HCT116 (cell line): Measurements from ENCODE around the gene RAP2C. TPM values are rescaled to one million over a fixed set of nuclear protein-coding genes. Genes with fewer than 3 reads are reported as not detected.

Source experiments
- ATAC-seq: fragments of 200-7000 bp; cut with Tn5 transposase; 2 replicates; pipeline ENCODE4 v1.9.1; 2020; ENCODE audit warnings: mild to moderate bottlenecking, moderate library complexity
- BruUV-seq: library from RNA; stranded (reverse); fragments of 400-500 nt; replicated peaks from 2 replicates; lab custom pipeline; 2021; lab: Mats Ljungman, UMichigan
- CTCF ChIA-PET: fragments of 300-600 bp; sonication (Branson Sonifier 250); formaldehyde crosslinking; loops from one replicate; lab custom pipeline; 2021; ENCODE audit warnings: antibody characterized with exemption; lab: Charles Lee
- POLR2A ChIA-PET: fragments of 300-600, 350-600 bp; sonication (Branson Sonifier 250); formaldehyde crosslinking; loops from one replicate; lab custom pipeline; 2021; ENCODE audit warnings: antibody characterized with exemption; lab: Charles Lee
- RAD21 ChIA-PET, 2 experiments: fragments of 300-600 bp; sonication (Branson Sonifier 250); formaldehyde crosslinking; loops; one replicate each; lab custom pipeline; 2023; ENCODE audit warnings: low total read pairs in 2 of 2; ENCODE audit not compliant: uncharacterized antibody in 2 of 2, unreplicated experiment in 2 of 2, low non-redundant PET in 1 of 2; lab: Charles Lee
- DNase-seq: peaks from one replicate; pipeline ENCODE4 v3.0.0-alpha.2; 2010; ENCODE audit warnings: low read depth, low spot score
- H2AFZ ChIP-seq: fragments of 200-600 bp; shearing (Covaris generic), sonication (generic); 2 replicates; pipeline ENCODE4 v1.6.1; 2017; ENCODE audit warnings: low read depth, mixed run types, mixed read lengths, antibody characterized with exemption, low read length; ENCODE audit not compliant: poor library complexity, severe bottlenecking
- H3K27ac ChIP-seq: 2 replicates; pipeline ENCODE4 v1.5.1; 2012; ENCODE audit warnings: low read depth, low read length
- H3K27me3 ChIP-seq: fragments of 200-600 bp; sonication (generic); 2 replicates; pipeline ENCODE4 v1.6.1; 2016; ENCODE audit warnings: mixed run types, low read length, mixed read lengths; ENCODE audit not compliant: insufficient read depth
- H3K36me3 ChIP-seq, 2 experiments: fragments of 200-500 bp in 1 of 2; fragments of 200-600 bp in 1 of 2; sonication (Bioruptor generic) in 1 of 2; sonication (generic) in 1 of 2; 2 replicates each; pipeline versions ENCODE4 v1.5.1 to v1.6.1; 2014 to 2016; ENCODE audit warnings: low read length in 2 of 2, inconsistent platforms in 1 of 2, mixed read lengths in 1 of 2, mixed run types in 1 of 2; ENCODE audit not compliant: insufficient read depth in 2 of 2, control insufficient read depth in 1 of 2
- H3K4me1 ChIP-seq, 2 experiments: fragments of 200-600 bp in 1 of 2; sonication (generic) in 1 of 2; 2 replicates each; pipeline versions ENCODE4 v1.5.1 to v1.6.1; 2012 to 2017; ENCODE audit warnings: low read length in 2 of 2, inconsistent platforms in 1 of 2, mild to moderate bottlenecking in 1 of 2, mixed read lengths in 1 of 2, mixed run types in 1 of 2, moderate library complexity in 1 of 2; ENCODE audit not compliant: insufficient read depth in 2 of 2, control insufficient read depth in 1 of 2
- H3K4me2 ChIP-seq: fragments of 200-600 bp; sonication (generic); 2 replicates; pipeline ENCODE4 v1.6.1; 2017; ENCODE audit warnings: mixed run types, low read length, mixed read lengths
- H3K4me3 ChIP-seq, 2 experiments: fragments of 200-600 bp in 1 of 2; sonication (generic) in 1 of 2; replicated peaks in 1 of 2; 2 replicates each; pipeline ENCODE4 v1.5.1; 2011 to 2016; ENCODE audit warnings: low read length in 2 of 2, control low read depth in 1 of 2, low read depth in 1 of 2, mild to moderate bottlenecking in 1 of 2, mixed read lengths in 1 of 2, mixed run types in 1 of 2
- H3K79me2 ChIP-seq: fragments of 200-600 bp; sonication (generic); 2 replicates; pipeline ENCODE4 v1.6.1; 2017; ENCODE audit warnings: mild to moderate bottlenecking, mixed run types, low read length, moderate library complexity, mixed read lengths; ENCODE audit not compliant: insufficient read depth
- H3K9ac ChIP-seq: fragments of 200-600 bp; sonication (generic); 2 replicates; pipeline ENCODE4 v1.6.1; 2016; ENCODE audit warnings: low read length, mixed read lengths
- H3K9me2 ChIP-seq: fragments of 200-600 bp; sonication (generic), shearing (Covaris generic); 2 replicates; pipeline ENCODE4 v1.6.1; 2017; ENCODE audit warnings: mixed run types, mild to moderate bottlenecking, moderate library complexity; ENCODE audit not compliant: insufficient read depth
- H3K9me3 ChIP-seq, 2 experiments: fragments of 200-500 bp in 1 of 2; fragments of 200-600 bp in 1 of 2; sonication (Bioruptor generic) in 1 of 2; sonication (generic) in 1 of 2; 2 replicates each; pipeline ENCODE4 v1.6.1; 2014 to 2017; ENCODE audit warnings: low read length in 2 of 2, mixed read lengths in 2 of 2, inconsistent platforms in 1 of 2, low read depth in 1 of 2, mild to moderate bottlenecking in 1 of 2, mixed run types in 1 of 2, moderate library complexity in 1 of 2; ENCODE audit not compliant: control insufficient read depth in 1 of 2, insufficient read depth in 1 of 2
- H4K20me1 ChIP-seq: fragments of 200-600 bp; sonication (generic), shearing (Covaris generic); 2 replicates; pipeline ENCODE4 v1.6.1; 2017; ENCODE audit warnings: mixed run types, mild to moderate bottlenecking, moderate library complexity; ENCODE audit not compliant: insufficient read depth
- EGR1 ChIP-seq: IDR thresholded peaks from 2 replicates; pipeline ENCODE4 v1.6.1; 2012; ENCODE audit warnings: low read depth
- ELF1 ChIP-seq: IDR thresholded peaks from 2 replicates; pipeline ENCODE4 v1.6.1; 2012; ENCODE audit warnings: low read depth, borderline replicate concordance
- EZH2 ChIP-seq: fragments of 200-600 bp; sonication (generic); IDR thresholded peaks from 2 replicates; pipeline ENCODE4 v1.6.1; 2017; ENCODE audit warnings: antibody characterized with exemption, mixed run types
- EZH2phosphoT487 ChIP-seq: fragments of 200-600 bp; IDR thresholded peaks from 2 replicates; pipeline ENCODE4 v1.6.1; 2018; ENCODE audit warnings: antibody characterized with exemption, borderline replicate concordance
- POLR2A ChIP-seq: IDR thresholded peaks from 2 replicates; pipeline ENCODE4 v1.7.0; 2011; ENCODE audit warnings: borderline replicate concordance; ENCODE audit not compliant: insufficient read depth, insufficient read length; ENCODE audit errors: extremely low read depth
- SIN3A ChIP-seq: IDR thresholded peaks from 2 replicates; pipeline ENCODE4 v1.6.1; 2012; ENCODE audit warnings: low read depth
- SRF ChIP-seq: IDR thresholded peaks from 2 replicates; pipeline ENCODE4 v1.6.1; 2012; ENCODE audit warnings: low read depth
- TCF7L2 ChIP-seq: IDR thresholded peaks from 2 replicates; pipeline ENCODE4 v1.7.0; 2011; ENCODE audit warnings: borderline replicate concordance, inconsistent platforms; ENCODE audit not compliant: insufficient read depth, insufficient read length; ENCODE audit errors: extremely low read depth
- YY1 ChIP-seq: IDR thresholded peaks from 2 replicates; pipeline ENCODE4 v1.6.1; 2011; ENCODE audit warnings: low read length, low read depth, moderate library complexity, mild to moderate bottlenecking; ENCODE audit not compliant: insufficient replicate concordance; ENCODE audit errors: extremely low read depth
- ZFX ChIP-seq: fragments of 450-650 bp; IDR thresholded peaks from 2 replicates; pipeline ENCODE4 v1.6.1; 2017
- intact Hi-C: fragments of 100-400 bp; cut with micrococcal nuclease; formaldehyde crosslinking; loops from 2 replicates; pipeline ENCODE4 v1.10.0; 2022
- total RNA-seq: library from RNA; stranded (reverse); gene quantifications from one replicate; pipeline ENCODE4 v1.2.1, GENCODE V29; 2021; ENCODE audit not compliant: unreplicated experiment
- TF ChIP-seq, protein P1 (sequence below), 3 experiments: fragments of 200-600 bp in 1 of 3; sonication (generic) in 1 of 3; IDR thresholded peaks in 2 of 3; conservative IDR thresholded peaks in 1 of 3; 2 replicates each; pipeline ENCODE4 v1.5.1; 2012 to 2017; ENCODE audit warnings: low read depth in 2 of 3, low read length in 2 of 3, antibody characterized with exemption in 1 of 3, borderline replicate concordance in 1 of 3, control low read depth in 1 of 3, mild to moderate bottlenecking in 1 of 3, mixed read lengths in 1 of 3, mixed run types in 1 of 3, moderate library complexity in 1 of 3; ENCODE audit not compliant: insufficient read depth in 1 of 3
- TF ChIP-seq, protein P2 (sequence below): IDR thresholded peaks from 2 replicates; pipeline ENCODE4 v1.6.1; 2011; ENCODE audit warnings: mild to moderate bottlenecking, low read length, moderate library complexity; ENCODE audit not compliant: insufficient replicate concordance; ENCODE audit errors: extremely low read depth
- TF ChIP-seq, protein P3 (sequence below): IDR thresholded peaks from 2 replicates; pipeline ENCODE4 v1.6.1; 2012
- TF ChIP-seq, protein P4 (sequence below): IDR thresholded peaks from 2 replicates; pipeline ENCODE4 v1.6.1; 2012; ENCODE audit warnings: low read depth

The RAP2C gene
- total RNA-seq, 1 experiment from 2014 or later = 19.9 TPM

DNA sequence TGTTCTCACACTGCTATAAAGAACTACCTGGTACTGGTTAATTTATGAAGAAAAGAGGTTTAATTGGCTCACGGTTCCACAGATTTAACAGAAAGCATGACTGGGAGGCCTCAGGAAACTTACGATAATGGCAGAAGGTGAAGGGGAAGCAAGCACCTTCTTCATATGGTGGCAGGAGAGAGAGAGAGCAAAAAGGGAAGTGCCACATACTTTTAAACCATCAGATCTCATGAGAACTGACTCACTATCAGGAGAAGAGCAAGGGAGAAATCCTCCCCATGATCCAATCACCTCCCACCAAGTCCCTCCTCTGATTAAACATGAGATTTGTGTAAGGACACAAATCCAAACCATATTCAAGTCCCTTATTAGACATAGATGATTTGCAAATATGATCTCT lies 12.3 kb upstream of the RAP2C start:
- H3K9me2 ChIP-seq = no peaks in the 10 kb centered on the region
- H3K9ac ChIP-seq = no peak overlapping the region
- BruUV-seq = no TSS peak
- no peaks in the 10 kb centered on the region for H3K79me2 ChIP-seq
- RAD21 ChIA-PET = no interaction called here
- peaks cover 0 to 6% of the 10 kb centered on the region in 2 experiments; a peak in 1 of 4 replicates for H3K4me1 ChIP-seq
- no peak overlapping the region for H3K4me3 ChIP-seq
- no peak overlapping the region for H2AFZ ChIP-seq
- no peaks in the 10 kb centered on the region for H4K20me1 ChIP-seq
- H3K9me3 ChIP-seq = no peaks in the 10 kb centered on the region
- POLR2A ChIA-PET = no interaction called here
- intact Hi-C loops = no loop called here
- H3K27ac ChIP-seq = no peak overlapping the region
- H3K36me3 ChIP-seq = no peaks in the 10 kb centered on the region
- no peak for ATAC-seq
- H3K27me3 ChIP-seq = no peaks in the 10 kb centered on the region
- no peak overlapping the region for H3K4me2 ChIP-seq
- TF ChIP-seq EZH2 (no peak), ELF1 (no peak), EGR1 (no peak), TCF7L2 (no peak), SRF (no peak), ZFX (no peak), YY1 (no peak), EZH2phosphoT487 (no peak), SIN3A (no peak), POLR2A (no peak)
- TF ChIP-seq, protein P1, sequence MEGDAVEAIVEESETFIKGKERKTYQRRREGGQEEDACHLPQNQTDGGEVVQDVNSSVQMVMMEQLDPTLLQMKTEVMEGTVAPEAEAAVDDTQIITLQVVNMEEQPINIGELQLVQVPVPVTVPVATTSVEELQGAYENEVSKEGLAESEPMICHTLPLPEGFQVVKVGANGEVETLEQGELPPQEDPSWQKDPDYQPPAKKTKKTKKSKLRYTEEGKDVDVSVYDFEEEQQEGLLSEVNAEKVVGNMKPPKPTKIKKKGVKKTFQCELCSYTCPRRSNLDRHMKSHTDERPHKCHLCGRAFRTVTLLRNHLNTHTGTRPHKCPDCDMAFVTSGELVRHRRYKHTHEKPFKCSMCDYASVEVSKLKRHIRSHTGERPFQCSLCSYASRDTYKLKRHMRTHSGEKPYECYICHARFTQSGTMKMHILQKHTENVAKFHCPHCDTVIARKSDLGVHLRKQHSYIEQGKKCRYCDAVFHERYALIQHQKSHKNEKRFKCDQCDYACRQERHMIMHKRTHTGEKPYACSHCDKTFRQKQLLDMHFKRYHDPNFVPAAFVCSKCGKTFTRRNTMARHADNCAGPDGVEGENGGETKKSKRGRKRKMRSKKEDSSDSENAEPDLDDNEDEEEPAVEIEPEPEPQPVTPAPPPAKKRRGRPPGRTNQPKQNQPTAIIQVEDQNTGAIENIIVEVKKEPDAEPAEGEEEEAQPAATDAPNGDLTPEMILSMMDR (IDR thresholded peaks at IDR 0.05 in 2 of 3, conservative IDR thresholded peaks at IDR 0.05 in 1 of 3; ENCODE audit: borderline replicate concordance in 1 of 3, insufficient read depth in 1 of 3, low read depth in 2 of 3, low read length in 2 of 3) = no peak
- TF ChIP-seq, protein P2, sequence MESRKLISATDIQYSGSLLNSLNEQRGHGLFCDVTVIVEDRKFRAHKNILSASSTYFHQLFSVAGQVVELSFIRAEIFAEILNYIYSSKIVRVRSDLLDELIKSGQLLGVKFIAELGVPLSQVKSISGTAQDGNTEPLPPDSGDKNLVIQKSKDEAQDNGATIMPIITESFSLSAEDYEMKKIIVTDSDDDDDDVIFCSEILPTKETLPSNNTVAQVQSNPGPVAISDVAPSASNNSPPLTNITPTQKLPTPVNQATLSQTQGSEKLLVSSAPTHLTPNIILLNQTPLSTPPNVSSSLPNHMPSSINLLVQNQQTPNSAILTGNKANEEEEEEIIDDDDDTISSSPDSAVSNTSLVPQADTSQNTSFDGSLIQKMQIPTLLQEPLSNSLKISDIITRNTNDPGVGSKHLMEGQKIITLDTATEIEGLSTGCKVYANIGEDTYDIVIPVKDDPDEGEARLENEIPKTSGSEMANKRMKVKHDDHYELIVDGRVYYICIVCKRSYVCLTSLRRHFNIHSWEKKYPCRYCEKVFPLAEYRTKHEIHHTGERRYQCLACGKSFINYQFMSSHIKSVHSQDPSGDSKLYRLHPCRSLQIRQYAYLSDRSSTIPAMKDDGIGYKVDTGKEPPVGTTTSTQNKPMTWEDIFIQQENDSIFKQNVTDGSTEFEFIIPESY = no peak
- TF ChIP-seq, protein P3, sequence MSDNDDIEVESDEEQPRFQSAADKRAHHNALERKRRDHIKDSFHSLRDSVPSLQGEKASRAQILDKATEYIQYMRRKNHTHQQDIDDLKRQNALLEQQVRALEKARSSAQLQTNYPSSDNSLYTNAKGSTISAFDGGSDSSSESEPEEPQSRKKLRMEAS = no peak
- TF ChIP-seq, protein P4, sequence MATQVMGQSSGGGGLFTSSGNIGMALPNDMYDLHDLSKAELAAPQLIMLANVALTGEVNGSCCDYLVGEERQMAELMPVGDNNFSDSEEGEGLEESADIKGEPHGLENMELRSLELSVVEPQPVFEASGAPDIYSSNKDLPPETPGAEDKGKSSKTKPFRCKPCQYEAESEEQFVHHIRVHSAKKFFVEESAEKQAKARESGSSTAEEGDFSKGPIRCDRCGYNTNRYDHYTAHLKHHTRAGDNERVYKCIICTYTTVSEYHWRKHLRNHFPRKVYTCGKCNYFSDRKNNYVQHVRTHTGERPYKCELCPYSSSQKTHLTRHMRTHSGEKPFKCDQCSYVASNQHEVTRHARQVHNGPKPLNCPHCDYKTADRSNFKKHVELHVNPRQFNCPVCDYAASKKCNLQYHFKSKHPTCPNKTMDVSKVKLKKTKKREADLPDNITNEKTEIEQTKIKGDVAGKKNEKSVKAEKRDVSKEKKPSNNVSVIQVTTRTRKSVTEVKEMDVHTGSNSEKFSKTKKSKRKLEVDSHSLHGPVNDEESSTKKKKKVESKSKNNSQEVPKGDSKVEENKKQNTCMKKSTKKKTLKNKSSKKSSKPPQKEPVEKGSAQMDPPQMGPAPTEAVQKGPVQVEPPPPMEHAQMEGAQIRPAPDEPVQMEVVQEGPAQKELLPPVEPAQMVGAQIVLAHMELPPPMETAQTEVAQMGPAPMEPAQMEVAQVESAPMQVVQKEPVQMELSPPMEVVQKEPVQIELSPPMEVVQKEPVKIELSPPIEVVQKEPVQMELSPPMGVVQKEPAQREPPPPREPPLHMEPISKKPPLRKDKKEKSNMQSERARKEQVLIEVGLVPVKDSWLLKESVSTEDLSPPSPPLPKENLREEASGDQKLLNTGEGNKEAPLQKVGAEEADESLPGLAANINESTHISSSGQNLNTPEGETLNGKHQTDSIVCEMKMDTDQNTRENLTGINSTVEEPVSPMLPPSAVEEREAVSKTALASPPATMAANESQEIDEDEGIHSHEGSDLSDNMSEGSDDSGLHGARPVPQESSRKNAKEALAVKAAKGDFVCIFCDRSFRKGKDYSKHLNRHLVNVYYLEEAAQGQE = no peak
- no peak for DNase-seq
- CTCF ChIA-PET = no interaction called here
